UCSD-AML1 (cell line): ENCODE data around the gene NPAS3.

Experiments used
- DNase-seq: peaks from one replicate; lab custom pipeline; 2025; ENCODE audit not compliant: unreplicated experiment; lab: John Stamatoyannopoulos, UW

The NPAS3 gene

GRCh38 chr14:33733721-33734120, 795.0 kb downstream of the NPAS3 start:
- DNase-seq = no peak

DNA sequence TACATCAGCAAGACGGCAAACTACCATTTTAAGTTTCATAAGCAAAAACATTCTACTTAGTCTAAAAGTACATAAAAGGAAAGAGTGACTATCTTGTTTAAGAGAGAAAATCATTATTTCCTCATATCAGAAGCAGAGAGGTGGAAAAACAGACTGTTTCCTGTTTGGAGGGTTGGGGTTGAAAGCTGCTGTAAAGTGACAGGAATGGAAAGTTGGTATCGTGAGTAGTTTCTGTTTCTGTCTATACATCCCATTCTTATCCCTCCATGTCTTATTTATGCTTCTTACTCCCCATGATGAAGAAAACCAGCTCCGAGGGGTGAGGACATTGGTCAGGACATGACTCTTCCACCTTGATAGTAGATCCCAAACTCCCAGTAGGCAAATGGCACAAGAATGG, 795.7 kb downstream of the NPAS3 start:
- no peak for DNase-seq

- DNase-seq = no peak
Observed at GRCh38 chr14:33736299-33736825, 797.7 kb downstream of the NPAS3 start.

DNA sequence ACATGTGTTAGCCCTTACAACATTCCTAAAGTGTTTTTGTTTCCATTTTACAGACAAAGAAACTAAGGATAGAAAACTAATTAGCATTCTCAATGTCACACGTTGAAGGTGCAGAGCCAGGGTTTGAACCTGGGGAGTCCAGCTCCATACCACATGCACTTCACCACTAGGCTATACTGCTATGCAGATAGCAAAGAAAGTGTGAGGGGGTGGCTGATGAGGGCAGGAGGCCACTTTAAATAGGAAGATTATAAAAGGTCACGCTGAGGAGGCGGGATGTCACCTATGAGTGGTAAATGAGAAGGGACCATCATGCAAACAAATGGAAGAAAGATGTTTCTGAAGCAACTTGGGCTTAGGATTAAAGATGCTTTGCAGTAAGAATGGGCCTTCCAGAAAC, 798.3 kb downstream of the NPAS3 start:
- DNase-seq = no peak

- DNase-seq = no peak
Observed at GRCh38 chr14:33737446-33737845, 798.8 kb downstream of the NPAS3 start.

GRCh38 chr14:33738029-33738428, 799.4 kb downstream of the NPAS3 start:
- no peak for DNase-seq

- no peak for DNase-seq
Observed at GRCh38 chr14:33738491-33738890, 799.8 kb downstream of the NPAS3 start.

GRCh38 chr14:33740531-33740930, 801.9 kb downstream of the NPAS3 start:
- DNase-seq = no peak

DNA sequence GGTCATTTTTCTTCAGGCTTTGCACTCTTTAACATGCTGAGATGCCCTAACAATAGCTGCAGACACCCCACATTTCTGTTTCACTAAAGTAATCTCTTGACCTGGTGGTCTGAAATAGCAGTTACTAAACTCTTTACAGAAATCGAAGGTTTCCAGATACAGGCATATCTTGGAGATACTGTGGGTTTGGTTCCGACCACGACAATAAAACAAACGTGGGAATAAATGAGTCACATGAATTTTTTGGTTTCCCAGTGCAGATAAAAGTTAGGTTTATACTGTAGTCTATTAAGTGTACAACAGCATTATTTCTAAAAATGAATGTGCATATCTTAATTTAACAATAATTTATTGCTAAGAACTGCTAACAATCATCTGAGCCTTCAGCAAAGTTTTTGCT, 803.5 kb downstream of the NPAS3 start:
- no peak for DNase-seq

DNA sequence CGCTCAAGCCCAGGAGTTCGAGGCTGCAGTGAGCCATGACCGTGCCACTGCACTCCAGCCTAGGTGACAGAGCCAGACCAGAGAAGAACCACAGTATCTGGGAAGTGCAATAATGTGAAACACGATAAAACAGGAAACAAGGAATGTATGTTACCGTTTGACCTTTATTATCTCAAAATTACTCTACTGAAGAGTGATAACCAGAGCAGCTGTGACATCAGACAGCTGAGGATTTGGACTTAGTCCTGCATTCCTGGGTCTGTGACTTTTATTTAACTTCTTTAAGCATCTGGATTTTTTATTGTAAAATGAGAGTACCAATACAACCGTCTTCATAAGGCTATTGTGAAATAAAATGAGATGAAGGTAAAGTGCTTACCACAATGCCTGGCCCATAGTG, 806.5 kb downstream of the NPAS3 start:
- no peak for DNase-seq

DNA sequence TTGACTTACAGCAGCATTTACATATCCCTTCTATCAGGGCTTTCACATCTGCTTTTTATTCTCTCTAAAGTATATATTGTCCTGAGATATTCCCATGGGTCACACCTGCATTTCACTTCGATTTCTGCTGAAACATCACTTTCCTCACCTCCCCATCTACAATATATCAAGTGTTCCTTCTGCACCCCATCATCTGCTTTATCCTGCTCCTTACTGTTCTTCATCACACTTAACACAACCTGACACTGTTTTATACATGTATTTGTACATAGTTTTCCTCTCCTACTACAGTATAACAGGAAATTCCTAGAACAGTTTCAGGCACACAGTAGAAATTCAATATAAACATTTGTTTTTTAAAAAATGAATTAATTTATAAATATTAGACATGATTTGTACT, 809.1 kb downstream of the NPAS3 start:
- no peak for DNase-seq

DNA sequence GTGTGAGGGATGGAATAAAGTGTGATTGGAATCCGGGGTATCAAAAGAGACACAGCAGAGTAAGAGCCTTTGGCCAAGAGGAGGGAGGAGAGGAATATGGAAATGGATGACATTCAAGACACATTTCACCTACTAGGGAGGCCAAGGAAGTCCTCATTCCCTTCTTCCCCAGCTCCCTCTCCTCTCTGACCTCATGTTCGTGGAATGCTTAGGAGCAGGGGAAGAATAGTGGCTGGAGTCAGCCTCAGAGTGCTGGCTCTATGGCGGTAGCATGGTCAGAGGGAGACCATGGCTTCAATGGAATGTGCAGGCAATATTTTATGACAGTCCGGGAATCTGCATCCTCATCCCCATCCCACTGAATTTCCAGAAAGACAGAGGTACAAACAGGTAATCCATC, 815.6 kb downstream of the NPAS3 start:
- no peak for DNase-seq

GRCh38 chr14:33755358-33755757, 816.7 kb downstream of the NPAS3 start:
- no peak for DNase-seq

GRCh38 chr14:33756833-33757232, 818.2 kb downstream of the NPAS3 start:
- no peak for DNase-seq

- no peak for DNase-seq
Observed at GRCh38 chr14:33758547-33758946, 819.9 kb downstream of the NPAS3 start.

DNA sequence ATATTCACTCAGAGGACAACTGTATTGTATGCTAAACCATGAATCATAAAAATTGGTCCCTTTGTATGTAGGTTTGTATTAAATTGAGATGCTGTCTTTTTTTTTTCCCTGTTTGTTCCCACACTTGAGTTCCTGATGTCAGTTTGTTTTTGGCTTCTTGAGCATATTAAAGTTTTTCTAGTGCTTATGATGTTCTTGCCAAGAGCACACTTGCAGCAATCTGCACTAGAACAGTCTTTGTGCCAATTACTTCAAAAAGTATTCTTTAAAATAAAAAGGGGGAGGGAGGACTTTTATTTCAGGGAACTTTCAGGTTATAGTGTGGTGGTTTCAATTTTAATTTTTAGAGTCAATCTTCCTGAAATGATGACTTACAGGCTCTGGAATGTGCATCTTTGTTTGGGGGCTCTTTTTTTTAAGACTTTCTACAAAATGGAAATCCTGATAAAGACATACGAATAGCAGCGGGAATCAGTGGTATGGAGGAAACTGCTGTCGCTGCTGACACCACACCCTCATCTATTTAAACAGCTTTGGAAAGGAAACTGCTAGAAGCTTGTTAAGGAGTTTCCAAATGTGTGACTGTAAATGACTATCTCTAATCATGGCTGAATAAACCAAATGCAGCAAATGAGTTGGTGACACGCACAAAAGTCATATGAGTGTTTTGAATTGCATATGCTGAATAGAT, 823.6 kb downstream of the NPAS3 start:
- no peak for DNase-seq

DNA sequence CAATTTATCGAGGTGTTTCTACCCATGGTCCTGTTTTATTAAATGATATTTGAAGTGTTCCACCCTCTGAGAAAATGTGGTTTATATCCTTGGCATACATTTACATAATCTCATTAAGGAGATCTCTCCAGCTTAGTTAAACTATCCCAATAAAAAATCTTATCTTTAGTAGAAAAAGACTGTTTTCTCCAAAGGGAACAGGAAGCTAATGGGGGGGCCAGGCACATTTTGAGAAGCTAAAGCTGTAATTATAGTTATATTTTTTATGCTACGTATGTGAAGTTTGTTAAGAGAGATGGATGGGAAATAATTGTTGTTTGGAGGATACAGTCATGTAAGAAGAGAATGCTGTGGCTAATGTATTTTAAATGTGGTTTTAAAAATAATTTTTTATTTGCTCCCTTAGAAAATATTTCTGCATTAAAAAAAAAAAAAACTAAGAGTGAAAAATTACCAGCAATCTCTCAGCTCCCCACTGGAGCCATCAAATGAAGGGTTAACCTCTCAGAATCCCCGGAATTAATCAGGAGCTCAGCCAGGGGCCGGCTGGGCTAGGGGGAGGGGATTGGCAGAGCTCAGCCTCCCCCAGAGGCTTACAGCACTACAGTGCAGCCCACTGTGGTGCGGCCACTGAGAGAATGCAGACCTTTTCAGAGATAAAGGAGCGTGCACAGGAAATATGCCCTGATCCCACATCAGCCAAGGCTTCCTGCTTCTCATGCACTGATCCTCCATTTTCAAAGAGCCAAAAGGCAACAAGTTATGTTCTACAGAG, 826.4 kb downstream of the NPAS3 start:
- DNase-seq = peak; percentile 10

DNA sequence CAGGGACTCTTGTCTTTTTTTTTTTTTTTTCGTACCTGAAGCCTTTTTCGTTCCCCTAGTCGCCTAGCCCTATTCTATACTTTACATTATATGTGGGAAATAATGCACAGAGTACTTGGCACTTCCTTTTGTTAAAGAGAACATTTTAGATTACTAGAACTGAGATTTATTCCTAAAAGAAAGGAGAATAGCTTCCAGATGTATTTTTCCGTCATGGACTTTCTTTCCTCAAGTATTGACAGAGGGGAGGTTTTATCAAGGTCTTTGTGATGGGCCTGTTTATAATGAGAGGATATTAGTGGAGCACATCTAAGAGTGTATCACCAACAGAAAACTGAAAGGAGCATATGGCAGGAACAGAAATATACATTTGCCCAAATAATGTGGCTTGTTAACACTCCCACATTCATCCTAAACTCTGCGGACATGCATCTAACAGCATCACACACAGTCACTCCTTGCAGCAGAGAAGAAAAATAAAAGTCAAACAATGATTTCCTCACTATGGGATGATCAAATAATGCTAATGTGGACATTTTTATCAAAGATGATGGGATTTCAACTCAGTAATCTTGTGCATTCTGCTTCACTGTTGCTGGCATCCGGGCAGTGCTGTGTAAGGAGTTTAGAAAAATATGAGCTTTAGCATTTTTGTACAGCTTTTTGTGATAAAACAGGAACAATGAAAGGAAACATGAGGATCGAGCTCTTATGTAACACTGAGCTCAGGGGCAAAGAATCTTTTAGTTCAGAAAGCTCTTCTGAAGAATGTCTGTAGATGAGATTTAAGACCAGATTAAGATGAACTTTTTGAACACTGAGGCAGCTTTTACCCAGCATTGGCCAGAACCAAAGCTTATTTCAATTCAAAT, 829.1 kb downstream of the NPAS3 start:
- no peak for DNase-seq

GRCh38 chr14:33768458-33768830, 829.8 kb downstream of the NPAS3 start:
- DNase-seq = no peak

- DNase-seq = no peak
Observed at GRCh38 chr14:33773205-33774030, 834.7 kb downstream of the NPAS3 start.

DNA sequence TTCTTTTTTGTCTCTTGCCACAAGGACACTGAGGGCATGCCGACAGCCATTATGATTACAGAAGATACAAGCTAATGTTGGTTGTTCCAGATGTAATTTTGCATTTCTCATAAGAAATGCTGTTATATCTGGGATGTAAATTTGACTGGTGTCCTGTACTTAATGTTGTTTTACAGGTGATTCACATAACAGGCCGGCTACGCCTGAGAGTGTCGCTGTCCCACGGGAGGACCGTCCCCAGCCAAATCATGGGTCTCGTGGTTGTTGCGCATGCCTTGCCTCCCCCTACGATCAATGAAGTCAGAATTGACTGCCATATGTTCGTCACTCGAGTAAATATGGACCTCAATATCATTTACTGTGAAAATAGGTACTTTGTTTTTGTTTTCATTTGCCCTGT, 835.5 kb downstream of the NPAS3 start:
- no peak for DNase-seq
